SU-DHL-6 (cell line): ENCODE measurements around the gene DVL1.

ENCODE experiments used
- EZH2phosphoT487 ChIP-seq: fragments of 200-600 bp; sonication (generic), shearing (Covaris generic); conservative IDR thresholded peaks from 2 replicates; pipeline ENCODE4 v1.6.1; 2018; ENCODE audit warnings: mild to moderate bottlenecking, antibody characterized with exemption, low read length, moderate library complexity, mixed read lengths
- TF ChIP-seq, protein P1 (sequence below): fragments of 200-600 bp; sonication (generic); IDR thresholded peaks from one replicate; pipeline ENCODE4 v1.5.1; 2017; ENCODE audit warnings: antibody characterized with exemption, mild to moderate bottlenecking, low read length, moderate library complexity; ENCODE audit not compliant: insufficient read depth, poor library complexity, severe bottlenecking

- TF ChIP-seq, protein P1, sequence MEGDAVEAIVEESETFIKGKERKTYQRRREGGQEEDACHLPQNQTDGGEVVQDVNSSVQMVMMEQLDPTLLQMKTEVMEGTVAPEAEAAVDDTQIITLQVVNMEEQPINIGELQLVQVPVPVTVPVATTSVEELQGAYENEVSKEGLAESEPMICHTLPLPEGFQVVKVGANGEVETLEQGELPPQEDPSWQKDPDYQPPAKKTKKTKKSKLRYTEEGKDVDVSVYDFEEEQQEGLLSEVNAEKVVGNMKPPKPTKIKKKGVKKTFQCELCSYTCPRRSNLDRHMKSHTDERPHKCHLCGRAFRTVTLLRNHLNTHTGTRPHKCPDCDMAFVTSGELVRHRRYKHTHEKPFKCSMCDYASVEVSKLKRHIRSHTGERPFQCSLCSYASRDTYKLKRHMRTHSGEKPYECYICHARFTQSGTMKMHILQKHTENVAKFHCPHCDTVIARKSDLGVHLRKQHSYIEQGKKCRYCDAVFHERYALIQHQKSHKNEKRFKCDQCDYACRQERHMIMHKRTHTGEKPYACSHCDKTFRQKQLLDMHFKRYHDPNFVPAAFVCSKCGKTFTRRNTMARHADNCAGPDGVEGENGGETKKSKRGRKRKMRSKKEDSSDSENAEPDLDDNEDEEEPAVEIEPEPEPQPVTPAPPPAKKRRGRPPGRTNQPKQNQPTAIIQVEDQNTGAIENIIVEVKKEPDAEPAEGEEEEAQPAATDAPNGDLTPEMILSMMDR, result no peak
- no peak for TF ChIP-seq EZH2phosphoT487
These were observed 6.2 kb upstream of the DVL1 start for GRCh38 chr1:1355416-1355815.
